OCI-LY1 (cell line): ENCODE results near the gene MACROD2.

Experiments
- CTCF ChIP-seq: fragments of 200-600 bp; sonication (generic), shearing (Covaris generic); IDR thresholded peaks from 2 replicates; pipeline ENCODE4 v1.5.1; 2017; ENCODE audit warnings: mild to moderate bottlenecking, antibody characterized with exemption, low read length, moderate library complexity, mixed read lengths
- EZH2 ChIP-seq: fragments of 200-600 bp; sonication (generic), shearing (Covaris generic); IDR thresholded peaks from 2 replicates; pipeline ENCODE4 v1.8.0; 2017; ENCODE audit warnings: borderline replicate concordance, mixed run types, mild to moderate bottlenecking, antibody characterized with exemption, low read length, moderate library complexity, mixed read lengths

DNA sequence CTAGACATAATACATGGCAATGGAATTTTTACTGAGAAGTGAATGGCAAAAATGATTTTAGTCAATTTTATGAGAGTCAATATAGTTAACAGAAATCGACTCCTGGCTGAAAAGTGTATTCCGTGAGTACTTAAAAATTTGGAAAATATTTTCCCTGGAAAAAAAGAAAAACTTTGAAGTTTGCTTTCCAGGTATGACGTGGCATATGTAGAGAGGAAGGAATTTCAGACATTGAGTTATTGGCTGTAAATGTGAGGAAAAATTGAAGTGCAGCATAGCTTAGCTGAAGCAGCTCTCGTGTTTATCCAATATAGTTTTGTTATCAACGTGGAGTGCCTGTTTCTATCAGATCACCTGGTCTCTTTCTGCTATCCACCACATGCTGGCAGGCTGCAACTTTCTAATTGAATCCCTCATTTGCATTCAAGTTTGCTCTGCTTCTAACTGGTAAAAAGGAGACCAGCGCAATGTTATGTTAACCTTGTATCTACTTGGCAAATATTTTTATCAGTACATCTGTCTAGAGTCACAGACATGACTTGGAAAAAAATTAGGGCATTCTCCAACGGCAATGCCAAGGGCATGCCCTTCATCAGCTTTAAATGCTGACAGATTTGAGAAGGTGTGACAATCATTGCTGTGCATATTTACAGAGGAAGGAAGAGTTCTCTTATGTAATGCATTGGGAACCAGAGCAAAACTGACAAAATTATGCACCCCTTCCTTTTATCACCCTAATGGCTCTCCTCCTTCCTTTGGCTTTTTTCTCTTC lies 1444.9 kb downstream of the MACROD2 start:
- TF ChIP-seq CTCF (no peak), EZH2 (no peak)
